SIG-M5 treated with dmso at 0.1 percent for 504 hours (cell line): ENCODE results near the gene B3GNT8.

Experiments
- DNase-seq: peaks from one replicate; lab custom pipeline; 2025; ENCODE audit not compliant: unreplicated experiment; lab: John Stamatoyannopoulos, UW

B3GNT8 gene, protein sequence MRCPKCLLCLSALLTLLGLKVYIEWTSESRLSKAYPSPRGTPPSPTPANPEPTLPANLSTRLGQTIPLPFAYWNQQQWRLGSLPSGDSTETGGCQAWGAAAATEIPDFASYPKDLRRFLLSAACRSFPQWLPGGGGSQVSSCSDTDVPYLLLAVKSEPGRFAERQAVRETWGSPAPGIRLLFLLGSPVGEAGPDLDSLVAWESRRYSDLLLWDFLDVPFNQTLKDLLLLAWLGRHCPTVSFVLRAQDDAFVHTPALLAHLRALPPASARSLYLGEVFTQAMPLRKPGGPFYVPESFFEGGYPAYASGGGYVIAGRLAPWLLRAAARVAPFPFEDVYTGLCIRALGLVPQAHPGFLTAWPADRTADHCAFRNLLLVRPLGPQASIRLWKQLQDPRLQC

DNA sequence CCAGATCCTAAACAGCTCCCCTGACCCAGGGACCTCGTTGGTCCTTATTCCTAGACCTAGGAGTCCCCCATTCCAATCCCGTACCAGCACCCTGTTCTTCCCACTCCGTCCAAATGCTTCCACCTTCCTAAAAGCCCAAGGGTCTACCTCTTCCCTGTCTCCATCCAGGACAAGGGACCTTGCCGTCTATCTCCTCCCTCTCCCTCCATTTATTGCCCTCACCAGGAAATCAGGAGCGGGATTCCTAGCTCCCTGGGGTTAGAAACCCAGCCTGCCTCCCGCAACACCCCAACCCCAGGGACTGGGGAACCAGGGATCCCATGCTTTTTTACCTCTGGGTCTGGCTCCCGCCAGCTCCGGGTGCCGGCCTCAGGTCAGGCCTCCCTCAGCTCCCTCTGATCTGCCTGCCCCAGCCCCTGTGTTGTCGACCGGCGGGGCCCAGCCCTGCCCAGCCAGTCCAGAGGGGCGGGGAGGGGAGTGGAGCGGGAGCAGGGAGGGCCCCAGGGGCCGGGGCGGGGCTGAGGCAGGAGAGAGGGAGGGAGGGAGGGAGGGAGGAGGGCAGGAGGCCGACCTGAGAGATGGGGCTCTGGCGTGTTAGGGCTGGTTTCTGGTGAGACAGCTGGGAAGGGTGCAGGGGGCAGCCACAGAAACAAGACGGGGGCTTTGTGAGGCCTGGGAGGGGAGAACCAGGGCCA is at the start of gene B3GNT8:
TSS of gene B3GNT8 (minus strand) at position 423 of the 695 bp plus-strand sequence. CDS start 596 bp downstream, outside the sequence.
- DNase-seq: peak; percentile 80

DNA sequence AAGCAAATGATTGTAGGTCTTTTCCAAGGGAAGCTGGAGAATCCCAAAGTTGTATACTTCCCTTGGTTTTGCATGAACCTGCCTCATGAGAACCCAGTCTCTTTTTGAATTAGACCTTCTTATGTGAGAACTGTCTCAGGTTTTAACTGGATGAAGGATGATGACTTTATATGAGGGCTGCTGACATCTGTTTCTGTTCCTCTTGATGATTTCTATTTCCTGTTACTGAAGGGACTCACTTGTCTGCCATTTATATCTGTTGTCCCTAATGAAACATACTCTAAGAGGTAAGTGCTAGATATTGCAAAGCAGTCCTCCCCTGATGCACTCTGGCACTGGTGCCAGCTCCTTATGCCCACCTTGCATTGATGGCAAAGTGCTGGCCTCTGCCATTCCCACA is 49.4 kb upstream of the B3GNT8 start:
- DNase-seq: no peak

DNA sequence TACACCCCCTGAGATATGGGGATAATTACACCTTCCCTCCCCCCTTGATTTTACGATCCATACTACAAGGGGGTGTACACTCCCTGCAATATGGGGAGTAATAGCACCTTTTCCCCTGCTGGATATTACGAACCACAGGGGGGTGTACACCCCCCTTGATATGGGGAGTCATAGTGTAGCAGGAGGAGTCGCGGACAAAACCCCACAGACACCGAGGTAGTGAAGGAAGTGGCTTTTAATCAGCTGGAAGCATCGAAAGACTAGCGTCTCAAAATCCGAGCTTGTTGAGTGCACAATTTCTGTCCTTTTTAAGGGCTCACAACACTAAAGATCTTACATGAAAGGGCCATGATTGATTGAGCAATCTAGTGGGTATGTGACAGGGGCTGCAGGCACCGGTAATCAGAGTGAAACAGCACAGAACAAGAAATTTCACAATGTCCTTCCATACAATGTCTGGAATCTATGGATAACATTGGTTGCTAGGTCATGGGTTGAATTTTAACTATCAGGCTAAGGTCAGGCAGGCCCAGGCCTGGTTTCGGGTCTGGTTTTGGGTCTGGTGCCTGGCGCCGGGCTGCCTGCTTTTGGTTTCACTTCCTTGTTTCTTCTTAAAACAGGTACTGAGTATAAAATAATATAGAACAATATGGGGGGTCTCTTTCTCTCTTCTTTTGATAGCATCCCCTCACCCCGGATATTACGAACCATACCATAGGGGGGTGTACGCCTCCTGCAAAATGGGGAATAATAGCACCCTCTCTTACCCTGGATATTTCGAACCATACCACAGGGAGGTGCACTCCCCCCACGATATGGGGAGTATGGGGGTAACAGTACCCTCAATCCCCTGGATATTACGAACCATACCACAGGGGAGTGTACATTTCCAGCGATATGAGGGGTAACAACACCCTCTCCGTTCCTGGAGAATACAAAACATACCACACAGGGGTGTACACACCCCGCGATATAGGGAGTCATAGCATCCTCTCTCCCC is 36.4 kb upstream of the B3GNT8 start:
- DNase-seq: peak; percentile 33

DNA sequence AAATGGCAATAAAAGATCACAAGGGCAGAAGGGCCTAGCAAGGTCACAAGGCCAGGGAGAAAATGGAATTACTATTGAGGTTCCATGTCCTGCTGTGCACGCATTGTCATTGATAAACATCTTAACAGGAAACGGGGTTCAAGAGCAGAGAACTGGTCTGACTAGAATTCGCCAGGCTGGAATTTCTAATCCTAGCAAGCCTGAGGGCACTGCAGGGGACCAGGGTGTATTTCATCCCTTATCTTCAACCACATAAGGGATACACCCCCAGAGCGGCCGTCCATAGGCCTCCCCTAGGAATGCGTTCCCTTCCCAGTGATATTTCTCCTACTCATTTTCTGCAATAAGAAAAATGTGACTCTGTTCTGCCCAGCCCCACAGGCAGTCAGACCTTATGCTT is 35.3 kb upstream of the B3GNT8 start:
- DNase-seq: no peak

DNA sequence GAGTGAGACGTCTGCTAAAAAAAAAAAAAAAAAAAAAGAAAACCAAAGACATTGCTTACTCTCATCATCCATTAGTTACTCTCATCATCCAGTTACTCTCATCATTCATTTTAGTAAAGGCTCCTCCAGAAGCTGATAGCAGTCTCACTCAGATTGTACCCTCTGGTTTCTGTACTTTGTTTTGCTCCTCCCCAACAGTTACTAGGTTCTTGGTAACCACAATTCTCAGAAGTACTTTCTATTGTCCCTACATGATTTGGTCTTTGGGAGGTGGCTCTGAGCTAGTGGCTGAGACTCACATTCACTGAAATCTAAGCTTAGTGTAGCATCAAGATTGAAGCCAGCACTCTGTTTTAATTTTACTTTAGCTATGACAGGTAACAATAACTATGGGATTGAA is 30.1 kb upstream of the B3GNT8 start:
- DNase-seq: no peak

DNA sequence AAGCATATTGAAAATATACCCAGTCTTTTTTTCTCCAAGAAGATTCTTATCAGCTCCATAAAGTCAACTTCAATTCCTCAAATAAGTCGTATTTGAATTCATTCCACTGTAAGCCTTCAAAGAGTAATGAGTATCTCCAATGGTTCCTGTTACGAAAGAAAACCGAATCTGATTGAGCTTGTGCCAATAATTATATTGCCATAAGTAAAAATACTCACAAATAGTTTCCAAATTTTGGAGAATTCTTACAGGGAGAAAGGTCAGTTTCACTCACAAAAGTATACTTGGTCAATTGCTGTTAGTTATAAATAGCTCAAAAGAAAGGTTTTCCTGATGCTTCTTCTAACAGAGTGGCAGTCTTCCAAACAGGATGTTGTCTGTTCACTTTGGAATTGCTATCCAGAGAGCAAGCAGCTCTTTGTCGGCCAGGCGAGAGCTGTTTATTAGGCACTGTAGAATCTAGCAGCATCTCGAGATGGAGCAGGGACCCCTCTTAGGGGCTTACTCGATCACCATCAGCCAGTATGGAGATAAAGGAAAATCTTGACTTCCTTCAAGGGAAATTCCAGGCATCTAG is 29.3 kb upstream of the B3GNT8 start:
- no peak for DNase-seq

DNA sequence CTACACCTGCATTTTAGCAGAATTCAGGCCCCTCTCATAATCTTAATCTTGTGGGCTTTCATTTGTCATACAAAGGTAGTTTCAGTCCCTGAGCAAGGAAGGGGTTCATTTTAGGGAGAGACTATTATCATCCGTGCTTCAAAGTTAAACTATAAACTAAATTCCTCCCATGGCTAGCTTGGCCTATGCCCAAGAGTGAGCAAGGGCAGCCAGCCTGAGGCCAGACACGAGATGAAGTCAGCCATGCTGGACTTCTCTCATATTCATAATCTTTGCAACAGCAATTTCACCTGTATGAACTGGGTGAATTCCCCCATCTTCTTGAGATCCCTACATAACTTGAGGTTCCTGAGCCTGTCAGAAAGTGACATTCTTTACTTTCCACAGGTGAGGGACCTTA is 28.8 kb upstream of the B3GNT8 start:
- DNase-seq: no peak

DNA sequence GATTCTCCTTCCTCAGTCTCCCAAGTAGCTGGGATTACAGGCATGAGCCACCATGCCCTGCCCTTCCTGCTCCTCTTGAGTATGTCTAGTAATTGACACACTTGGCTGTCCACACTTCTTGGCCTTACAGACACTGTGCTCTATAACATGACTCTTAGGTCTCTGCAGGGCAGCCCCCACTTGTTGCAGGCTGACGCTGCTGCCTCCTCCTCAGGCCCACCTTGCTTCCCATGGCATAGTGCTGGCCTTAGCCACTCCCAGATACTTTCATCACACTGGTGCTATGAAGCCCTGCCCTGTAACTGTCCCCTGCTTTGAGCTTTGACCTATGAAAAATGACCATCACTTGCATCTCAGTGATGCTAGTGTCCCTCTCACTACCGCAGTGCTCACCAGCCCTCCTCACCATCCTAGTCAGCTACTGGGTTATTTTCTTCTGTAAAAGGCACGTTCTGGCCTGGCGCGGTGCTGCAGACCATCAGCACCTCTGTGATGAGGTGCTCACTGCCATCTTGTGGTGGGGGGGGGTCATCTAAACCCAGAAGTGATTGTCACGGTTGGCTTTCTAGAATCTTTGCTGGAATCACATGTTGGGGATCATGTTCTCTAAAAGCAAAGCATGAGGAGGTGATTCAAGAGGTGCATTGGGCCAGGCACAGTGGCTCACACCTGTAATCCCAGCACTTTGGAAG is 25.6 kb upstream of the B3GNT8 start:
- DNase-seq: no peak

DNA sequence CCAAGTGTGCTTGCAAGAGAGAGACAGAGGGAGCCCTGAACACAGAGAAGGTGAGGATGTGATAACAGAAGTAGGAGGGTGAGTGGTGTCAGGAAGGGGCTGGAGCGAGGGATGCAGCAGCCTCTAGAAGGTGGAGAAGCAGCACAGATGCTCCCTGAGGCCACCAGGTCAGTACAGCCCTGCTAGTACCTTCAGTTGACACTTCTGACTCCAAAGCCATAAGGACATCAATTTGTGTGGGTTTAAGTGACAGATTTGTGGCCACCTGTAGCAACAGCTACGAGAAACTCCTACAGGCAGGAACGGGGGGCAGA is 22.6 kb upstream of the B3GNT8 start:
- DNase-seq: no peak

DNA sequence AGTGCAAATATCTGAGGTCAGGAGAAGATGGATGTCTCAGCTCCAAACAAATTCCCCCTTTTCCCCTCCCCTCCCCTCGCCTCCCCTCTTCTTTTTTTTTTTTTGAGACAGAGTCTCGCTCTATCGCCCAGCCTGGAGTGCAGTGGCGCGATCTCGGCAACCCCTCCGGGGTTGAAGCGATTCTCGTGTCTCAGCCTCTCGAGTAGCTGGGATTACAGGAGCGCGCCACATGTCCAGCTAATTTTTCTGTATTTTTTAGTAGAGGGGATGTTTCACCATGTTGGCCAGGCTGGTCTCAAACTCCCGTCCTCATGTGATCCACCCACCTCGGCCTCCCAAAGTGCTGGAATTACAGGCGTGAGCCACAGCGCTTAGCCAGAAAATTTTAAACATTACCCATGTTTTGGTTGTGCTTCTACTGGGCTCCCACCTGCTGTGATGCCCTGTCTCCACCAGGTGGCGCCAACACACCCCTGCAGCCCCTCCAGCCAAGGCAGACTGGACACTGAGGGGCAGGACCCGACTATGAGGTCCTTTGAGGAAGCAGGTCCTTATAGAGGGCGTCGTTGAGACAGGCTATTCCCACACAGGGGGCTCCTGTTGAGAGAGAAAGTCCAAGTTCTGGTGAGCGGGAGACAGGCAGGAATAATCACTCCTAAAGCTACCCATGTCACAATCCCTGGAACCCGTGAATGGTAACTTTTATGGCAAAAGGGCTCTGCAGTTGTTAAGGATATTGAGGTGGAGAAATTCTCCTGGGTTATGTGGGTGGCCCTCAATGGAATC is 22.1 kb upstream of the B3GNT8 start:
- DNase-seq: peak; percentile 43

DNA sequence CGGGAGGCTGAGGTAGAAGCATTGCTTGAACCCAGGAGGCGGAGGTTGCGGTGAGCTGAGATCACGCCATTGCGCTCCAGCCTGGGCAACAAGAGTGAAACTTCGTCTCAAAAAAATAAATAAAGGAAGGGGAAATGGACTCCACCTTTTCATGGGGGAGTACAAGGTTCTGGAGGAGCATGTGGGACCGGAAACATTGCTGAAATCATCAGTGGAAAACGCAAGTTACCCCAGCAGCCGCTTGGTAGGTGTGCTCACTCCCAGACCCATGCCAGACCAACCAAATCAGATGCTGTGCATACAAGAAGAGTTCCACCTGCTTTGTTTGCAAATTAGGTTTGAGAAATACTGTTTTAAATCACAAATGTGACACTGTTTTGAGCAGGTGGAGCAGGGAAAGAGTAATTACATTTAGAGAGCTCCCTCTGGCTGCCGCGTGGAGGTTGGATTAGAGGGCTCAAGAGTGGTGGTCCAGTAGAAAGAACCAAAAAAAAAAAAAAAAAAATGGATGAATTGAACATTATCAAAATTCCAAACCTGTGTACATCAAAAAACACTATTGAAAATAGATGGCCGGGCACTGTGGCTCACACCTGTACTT is 20.7 kb upstream of the B3GNT8 start:
- no peak for DNase-seq

DNA sequence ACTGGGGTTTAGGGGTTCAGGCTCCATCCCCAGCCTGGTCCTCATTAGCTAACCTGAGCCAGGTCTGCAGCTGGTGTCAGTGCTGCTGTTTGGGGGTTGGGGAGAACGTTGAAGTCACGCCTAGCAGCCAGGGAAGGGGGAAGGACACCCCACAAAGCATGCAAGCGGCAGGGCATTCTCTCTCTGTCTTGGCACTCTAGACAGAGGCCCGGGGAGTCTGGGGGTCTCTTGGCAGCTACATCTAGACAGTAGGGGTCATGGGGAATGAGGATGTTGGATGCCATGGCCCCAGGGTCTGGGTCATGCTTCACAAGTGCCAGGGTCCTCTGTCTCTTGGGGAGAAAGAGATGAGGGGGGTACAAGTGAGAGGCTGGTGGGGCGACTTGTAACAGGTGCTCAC is 18.4 kb upstream of the B3GNT8 start:
- no peak for DNase-seq

DNA sequence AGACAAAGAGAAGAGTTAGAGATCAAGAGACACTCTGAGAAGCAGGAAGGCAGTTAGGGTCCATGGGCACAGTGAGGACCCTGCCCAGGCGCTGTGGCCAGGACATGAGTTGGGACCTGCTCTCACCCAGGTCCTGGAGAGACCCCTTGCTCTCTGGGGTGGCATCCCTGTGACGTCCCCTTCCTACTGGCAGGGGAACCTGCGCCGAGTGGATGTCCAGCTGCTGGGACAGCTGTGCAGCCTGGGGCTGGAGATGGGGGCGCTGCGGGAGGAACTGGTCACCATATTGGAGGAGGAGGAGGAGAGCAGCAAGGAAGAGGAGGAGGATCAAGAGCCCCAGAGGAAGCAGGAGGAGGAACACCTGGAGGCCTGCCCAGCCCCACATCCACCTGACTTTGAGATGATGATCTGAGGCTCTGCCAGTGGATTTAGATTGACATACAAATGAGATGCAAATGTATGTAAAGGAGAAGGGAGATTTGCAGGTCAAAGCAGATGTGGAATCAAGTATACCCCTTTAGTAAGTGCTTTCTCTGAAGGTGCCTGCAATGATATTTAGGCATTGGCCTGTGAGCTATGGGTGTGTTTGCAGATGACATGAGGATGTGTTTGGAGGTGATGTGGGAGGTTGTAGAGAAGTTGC is 16.8 kb upstream of the B3GNT8 start:
- no peak for DNase-seq

DNA sequence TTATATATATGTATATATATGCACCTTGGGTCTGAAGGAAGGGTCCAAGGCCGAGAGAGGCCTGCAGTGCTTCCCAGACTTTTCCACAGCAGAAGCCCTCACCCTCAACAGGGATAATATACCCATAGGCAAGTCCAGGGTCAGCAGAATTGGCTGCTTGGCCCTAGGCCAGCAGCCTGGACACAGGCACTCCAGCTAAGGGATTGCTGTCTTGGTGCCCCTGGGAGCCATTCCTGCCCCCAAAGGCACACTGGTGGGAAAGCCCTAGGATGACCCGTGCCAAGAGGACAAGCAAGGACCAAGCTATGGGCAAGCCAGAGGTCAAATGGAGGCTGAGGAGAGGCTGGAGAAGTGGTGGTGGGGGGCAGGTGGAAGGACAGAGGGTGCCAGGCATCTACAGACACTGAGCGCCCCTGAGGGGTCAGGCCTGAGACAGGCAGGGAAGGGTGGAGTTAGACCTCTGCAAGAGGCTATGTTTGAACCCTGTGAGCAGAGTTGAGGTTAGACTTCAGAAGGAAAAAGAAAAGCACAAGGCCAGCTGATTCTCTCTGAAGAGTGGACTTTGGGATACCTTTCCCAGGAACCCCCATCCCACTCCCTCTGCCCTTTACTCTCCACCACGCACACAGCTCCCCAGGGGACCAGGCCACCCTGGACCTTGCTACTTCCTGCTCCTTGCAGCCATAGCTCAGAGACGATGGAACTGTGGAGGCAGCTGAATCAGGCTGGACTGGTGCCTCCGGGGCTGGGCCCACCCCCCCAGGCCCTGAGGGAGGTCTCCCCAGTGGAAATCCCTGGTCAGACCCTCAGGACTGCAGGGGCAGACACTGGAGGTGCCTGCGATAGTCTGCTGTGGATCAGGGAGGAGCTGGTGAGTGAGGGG is 15.5 kb upstream of the B3GNT8 start, which contains the start of gene ERICH4:
TSS of gene ERICH4 (plus strand) at position 684 of the 883 bp plus-strand sequence. CDS start at position 698, 14 bp downstream.
- no peak for DNase-seq

DNA sequence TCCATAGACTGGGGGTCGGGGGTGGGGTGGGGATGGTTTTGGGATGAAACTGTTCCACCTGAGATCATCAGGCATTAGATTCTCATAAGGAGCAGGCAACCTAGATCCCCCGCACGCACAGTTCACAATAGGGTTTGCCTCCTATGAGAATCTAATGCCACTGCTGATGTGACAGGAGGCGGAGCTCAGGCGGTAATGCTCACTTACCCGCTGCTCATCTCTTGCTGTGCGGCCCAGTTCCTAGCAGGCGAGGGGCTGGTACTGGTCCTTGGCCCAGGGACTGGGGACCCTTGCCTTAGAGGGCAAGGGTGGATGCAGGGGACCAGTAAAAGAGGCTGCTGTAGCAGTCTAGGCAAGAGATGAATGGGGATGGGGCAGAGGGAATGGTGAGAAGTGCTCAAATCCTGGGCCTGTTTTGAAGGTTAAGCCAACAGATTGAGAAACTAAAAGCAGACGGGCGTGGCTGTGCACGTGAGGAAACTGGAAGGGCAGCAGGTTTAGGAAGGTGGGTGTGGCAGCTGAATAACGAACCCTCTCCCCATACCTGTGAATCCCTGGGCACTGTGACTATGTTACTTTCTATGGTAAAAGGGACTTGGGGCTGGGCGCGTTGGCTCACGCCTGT is 14.3 kb upstream of the B3GNT8 start:
- no peak for DNase-seq

DNA sequence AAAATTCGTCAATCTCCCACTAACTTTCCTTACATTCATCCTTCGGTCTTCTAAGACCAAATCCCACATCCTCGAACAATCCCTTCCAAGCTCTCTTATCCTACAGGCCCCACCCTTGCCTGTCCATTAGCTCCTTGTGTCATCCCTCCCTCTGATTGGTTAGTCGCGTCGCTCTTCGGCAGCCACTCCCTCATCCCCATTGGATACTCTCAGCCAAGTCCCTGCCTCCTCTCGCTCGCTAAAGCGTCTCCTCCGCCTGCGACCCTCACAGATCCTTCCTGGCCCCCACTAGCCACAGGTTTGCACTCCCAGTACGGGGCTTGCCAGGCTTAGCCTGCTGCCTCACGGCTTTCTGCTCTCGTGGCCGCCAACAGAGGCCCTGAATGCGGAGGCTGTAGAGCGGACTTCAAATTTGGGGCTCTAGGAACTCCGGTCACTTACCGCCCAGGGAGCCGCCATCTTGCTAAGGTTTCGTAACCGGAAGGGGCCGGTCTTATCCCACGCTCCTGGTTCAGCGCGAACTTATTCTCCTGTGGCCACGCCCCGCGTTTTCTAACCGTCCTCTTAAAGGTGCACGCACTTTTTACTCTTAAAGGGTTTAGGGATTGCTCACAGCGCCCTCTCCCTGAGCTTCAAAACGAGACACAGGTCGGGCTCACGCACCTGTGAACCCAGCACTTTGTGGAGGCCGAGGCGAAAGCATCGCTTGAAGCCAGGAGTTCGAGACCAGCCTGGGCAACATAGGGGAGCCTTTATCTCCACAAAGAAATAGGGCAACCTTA is 12.5 kb upstream of the B3GNT8 start, which contains the start of gene DMAC2:
TSS of gene DMAC2 (minus strand) at position 472 of the 782 bp plus-strand sequence. CDS start at position 459, 13 bp downstream.
- DNase-seq: peak; percentile 98
